Measurements from ENCODE around the gene GLOD4.

Gene GLOD4

DNA sequence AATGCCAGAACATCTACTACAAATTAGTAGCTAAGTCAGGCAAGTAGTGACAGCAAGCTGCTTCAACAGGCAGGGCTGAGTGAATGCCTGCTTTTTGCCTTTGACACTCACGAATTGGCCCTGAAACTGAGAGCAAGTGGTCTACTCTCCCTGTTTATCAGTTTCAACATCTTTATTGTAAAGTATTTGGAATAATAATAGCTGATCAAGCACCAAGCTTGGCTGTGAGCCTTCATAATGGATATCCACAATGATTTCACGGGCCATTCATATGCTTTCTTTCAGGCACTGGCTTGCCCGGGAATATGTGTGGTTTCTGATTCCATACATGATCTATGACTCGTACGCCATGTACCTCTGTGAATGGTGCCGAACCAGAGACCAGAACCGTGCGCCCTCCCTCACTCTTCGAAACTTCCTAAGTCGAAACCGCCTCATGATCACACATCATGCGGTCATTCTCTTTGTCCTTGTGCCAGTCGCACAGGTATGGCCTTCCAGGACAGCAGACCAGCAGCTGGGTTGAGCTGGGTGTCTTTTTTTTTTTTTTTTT is 44.4 kb downstream of the GLOD4 start:
- no peak for DNase-seq

DNA sequence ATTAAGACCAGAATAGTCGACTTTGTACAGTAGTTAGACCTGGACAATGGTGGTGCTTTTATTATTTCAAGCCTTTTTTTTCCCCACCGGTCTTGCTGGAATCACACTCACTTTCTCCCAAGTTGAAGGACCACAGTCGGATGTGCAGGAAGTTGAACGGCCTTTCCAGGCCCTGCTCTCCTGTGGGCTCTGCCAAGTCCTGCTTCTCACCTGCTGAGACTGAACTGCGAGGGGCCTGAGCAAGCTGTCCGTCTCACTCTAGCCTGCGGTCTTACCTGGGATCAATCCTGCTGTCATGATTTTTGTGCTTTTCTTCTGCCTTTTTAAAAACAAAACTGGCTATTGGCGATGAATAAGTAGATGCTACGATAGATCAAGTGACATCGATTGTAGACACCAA is 48.3 kb downstream of the GLOD4 start:
- no peak for DNase-seq

DNA sequence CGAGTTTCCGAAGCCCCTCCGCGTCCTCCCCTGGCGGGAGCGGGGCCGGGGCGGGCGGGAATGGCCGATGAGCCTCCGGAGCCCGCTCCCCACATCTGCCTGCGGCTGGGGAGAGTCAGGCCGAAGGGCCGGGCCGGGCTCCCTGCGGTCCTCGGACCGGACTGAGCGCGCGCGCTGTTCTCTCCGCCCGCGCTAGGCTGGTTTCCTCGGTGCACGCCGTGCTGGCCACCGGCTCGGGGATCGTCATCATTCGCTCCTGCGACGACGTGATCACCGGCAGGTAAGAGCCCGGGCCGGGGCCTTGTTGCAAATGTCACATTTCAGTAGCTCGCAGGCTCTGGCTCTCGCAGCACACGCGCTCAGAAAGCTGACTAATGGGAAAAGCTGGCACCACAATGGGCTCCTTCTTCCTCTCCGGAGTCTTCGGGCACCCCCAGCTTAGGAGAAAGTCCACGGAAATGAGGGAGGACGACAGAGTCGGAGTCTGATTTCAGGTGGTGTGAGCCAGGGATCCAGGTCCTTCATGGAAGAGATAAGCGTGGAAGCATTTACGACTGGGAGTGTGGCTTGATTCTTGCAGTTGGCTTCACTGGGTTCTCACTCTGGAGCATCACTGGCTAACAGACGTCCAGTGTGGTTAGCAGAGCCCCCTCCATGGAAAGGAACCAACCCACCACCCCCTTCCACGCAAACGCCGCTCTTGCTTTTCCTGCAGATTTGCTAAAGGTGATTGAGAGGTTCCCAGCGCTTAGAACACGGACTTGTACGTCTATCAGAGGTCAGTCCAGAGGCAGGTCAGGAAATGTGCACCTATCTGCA is 49.0 kb downstream of the GLOD4 start:
- DNase-seq = no peak

DNA sequence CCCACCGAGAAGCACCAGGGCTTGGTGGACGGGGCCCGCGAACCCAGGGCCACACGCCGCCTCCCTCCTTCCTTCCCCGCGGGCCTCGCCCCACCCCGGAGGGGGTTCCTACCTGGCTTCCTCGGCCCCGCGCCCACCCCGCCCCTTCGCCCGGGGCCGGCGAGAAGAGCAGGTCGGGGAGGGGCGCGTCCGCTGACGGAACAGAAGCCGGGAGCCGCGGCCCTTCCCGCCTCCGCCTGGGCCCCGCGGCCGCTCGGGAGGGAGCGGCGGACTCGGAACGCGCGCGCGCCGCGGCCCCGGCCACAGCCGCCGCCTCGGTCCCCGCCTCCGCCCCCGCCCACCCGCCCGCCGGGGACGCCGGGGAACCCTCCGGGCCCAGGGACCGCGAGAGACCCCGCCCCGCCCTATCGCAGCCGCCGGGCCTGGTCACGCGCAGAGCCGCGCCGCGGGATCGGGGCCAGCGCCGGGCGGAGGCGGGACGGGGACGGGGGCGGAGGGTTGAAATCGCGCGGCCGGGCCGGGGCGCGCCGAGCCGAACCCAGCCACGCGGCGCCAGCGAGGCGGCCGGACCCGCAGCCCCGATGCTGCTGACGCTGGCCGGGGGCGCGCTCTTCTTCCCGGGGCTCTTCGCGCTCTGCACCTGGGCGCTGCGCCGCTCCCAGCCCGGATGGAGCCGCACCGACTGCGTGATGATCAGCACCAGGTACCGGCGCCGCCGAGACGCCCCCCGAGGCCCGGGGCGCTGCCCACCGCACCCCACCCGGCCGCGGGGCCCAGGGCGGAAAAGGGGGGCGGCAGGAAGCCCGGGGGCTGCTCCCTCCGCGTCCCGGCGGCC is 49.8 kb downstream of the GLOD4 start, which contains the start of gene TLCD3A:
TLCD3A (plus strand) TSS at position 530 of the 835 bp plus-strand sequence; CDS start at position 582, 52 bp downstream.
- DNase-seq = peak; percentile 29

DNA sequence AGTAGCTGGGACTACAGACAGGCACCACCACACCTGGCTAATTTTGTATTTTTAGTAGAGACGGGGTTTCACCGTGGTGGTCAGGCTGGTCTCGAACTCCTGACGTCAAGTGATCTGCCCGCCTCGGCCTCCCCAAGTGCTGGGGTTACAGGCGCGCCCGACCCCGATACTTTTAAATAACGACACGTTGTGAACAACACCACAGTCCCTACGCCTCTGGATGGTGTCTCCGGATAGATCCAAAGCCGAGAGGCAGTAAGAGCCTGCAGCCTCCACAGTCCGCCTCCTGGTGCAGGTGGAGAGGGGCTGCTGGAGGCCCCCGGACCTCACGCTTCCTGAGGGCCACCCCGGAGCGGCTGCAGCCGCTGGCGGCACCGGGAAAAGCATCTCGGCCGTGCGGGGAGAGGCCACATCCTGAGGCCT is 50.4 kb downstream of the GLOD4 start:
- DNase-seq = no peak

DNA sequence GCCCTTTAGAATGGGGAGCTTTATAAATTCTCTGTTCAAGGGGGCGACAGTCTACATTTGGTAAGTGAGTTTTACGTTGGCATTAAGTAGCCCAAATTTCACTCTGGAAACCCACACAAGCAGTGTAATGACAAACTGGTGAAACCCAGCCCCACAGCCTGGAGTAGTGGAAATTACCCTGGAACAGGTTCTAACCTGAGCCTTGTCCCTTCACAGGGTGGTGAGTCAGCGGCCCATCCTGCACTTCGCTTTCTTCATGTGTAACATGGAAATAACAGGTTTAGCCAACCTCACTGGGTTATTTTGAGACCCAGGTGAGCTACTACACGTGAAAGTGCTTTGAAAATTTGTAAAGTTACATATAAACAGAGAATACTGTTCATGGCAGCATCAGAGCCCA is 53.2 kb downstream of the GLOD4 start:
- DNase-seq = no peak

DNA sequence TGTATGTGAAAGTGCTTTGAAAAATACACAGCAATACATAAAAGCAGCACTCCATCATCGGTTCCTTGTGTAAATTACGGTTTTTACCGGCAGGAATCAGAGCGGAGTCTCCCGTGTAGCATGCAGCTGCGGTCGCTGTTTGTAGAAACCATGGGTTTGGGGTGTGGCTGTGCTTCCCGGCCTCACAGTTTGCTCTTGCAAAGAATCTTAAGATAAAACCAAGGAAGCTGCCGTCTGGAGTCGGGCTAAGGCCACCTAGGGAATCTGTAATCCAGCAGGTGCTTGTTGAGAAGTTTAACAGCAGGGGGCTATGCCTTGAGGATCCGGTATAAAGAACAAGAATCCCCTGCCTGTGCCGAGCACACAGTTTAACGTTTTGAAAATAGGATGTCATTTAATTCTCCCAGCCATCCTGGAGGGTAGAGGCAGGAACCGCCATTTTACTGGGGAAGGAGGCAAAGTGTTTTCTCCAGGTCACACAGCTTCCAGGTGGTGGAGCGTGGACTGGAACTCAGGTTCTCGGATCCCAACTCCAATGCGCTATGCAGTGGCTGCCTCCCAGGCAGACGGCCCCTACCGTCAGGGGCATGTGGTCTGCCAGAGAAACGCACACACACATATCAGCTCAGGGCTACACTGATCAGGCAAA is 55.7 kb downstream of the GLOD4 start:
- DNase-seq = no peak

DNA sequence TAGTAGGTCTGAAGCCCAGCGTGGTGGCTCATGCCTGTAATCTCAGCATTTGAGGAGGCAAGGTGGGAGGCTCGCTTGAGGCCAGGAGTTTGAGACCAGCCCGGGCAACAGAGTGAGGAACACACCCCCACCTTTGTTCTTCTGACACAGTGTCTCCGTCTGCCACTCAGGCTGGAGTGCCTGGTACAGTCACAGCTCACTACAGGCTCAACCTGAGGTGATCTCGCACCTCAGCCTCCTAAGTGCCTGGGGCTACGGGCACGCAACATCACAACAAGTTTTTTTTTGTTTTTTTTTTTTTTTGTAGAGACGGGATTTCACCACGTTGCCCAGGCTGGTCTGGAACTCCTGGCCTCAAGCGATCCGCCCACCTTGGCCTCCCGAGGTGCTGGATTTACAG is 56.3 kb downstream of the GLOD4 start:
- no peak for DNase-seq

DNA sequence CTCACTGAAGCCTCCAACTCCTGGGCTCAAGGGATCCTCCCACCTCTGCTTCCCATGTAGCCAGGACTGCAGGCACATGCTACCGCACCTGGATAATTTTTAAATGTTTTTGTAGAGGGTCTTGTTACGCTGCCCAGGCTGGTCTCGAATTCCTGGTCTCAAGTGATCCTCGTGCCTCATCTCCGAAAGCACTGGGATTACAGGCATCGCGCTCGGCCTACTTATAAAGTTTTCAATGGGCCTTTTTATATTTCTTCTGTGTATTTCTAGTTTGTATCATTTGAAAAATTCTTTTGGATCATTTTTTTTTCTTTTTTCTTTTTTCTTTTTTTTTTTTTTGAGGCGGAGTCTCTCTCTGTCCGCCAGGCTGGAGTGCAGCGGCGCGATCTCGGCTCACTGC is 57.0 kb downstream of the GLOD4 start:
- DNase-seq = no peak

DNA sequence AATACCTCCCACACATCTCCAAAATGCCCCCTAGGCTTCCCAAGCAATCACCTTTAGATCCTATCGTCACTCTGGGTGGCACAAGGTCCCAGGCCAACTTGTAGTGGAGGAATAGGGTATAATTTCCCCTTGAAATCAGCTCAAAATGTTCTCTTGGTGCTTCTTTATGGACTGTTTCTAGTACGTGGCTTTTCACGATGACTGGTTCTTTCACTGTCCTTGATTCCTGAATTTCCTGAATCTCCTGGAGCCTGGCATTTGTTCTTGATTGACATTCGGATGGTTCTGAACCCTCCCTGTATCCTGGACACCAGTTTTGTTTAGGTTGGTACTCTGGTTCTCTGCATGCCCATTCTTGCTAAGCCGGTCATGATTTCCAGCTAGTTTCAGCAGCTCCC is 60.5 kb downstream of the GLOD4 start:
- no peak for DNase-seq

DNA sequence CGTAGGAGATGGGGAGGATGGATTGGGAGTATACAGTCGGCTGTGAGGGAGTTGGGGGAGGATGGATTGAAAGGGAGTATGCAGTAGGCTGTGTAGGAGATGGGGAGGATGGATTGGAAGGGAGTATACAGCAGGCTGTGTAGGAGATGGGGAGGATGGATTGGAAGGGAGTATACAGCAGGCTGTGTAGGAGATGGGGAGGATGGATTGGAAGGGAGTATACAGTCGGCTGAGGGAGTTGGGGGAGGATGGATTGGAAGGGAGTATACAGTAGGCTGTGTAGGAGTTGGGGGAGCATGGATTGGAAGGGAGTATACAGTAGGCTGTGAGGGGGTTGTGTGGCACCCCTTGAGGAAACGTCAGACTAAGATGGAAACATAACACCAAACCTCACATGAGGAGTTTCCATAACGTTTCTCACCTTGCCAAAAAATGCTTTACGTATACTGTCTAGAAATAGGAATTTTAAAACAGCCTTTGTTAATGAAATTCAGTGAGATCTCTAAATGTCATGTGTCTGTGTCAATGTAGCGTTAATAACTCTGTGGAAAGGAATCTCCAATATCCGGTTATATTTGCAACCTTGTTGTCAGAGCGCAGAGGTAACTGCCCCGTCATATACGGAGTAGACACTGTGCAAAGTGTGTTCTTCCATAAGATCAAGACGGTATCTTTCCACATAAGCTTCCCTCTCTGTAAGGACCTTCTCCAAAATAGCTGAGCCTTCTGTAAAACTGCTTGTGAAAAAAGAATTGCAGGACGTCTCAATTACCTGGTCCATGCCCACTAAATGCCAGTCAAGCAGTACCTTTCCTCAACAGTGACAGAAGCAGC is 61.2 kb downstream of the GLOD4 start:
- DNase-seq = no peak

DNA sequence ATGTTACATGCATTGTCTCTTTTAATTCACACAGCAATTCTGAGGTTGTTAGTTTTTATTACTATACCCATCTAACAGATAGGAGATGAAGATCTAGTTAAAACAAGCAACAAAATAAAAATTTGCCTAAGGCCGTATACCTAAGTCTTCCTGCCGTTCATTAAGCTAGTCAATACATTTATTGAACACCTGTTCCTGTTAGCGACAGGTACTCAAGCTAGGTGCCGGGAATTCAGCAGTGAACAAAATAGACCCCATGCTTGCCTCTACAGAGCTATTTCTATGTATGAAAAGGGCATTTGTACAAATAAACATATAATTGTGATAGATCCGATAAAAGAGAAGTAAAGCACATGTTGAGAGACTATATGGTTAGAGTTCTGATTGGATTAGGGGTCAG is 64.0 kb downstream of the GLOD4 start:
- DNase-seq = no peak

Data from CD4-positive, alpha-beta T cell treated with Interferon gamma for 1 hour (primary cell).